Breast epithelium (tissue), 3 donors: ENCODE results near the gene CARD14.

Source experiments
- CTCF ChIP-seq, 3 donors: fragments of 450-650 bp; IDR thresholded peaks; one replicate each; pipeline ENCODE4 v1.5.1; 2016 to 2017; ENCODE audit warnings: antibody characterized with exemption in 3 of 3, mild to moderate bottlenecking in 3 of 3, moderate library complexity in 3 of 3
- POLR2A ChIP-seq: fragments of 450-650 bp; IDR thresholded peaks from one replicate; pipeline ENCODE4 v1.6.1; 2016; ENCODE audit warnings: antibody characterized with exemption, mild to moderate bottlenecking, moderate library complexity
- POLR2AphosphoS5 ChIP-seq, 3 donors: sonication (generic); formaldehyde crosslinking; IDR thresholded peaks; one replicate each; pipeline ENCODE4 v1.6.1; 2017; ENCODE audit warnings: antibody characterized with exemption in 3 of 3

GRCh38 chr17:80237386-80237785, 67.6 kb downstream of the CARD14 start:
- TF ChIP-seq CTCF (IDR thresholded peaks at IDR 0.05) (no peak), POLR2A (no peak), POLR2AphosphoS5 (IDR thresholded peaks at IDR 0.05) (no peak)
